Lung microvascular endothelial cell (primary cell): ENCODE results near the gene PARP16. TPM values are rescaled to one million over a fixed set of nuclear protein-coding genes. Genes with fewer than 3 reads are reported as not detected.

Experiments
- DNase-seq, 2 donors: peaks; one replicate each; pipeline versions ENCODE4 v3.0.0 to v3.0.0-alpha.2; 2010; ENCODE audit warnings: low read depth in 2 of 2
- total RNA-seq: library from RNA; depleted of rRNA; stranded (reverse); fragments of >200 nt; gene quantifications from 2 replicates; pipeline ENCODE4 v1.2.1, GENCODE V29; 2014

PARP16 gene
- total RNA-seq, 1 donor from 2014 or later = 2.2 TPM

DNA sequence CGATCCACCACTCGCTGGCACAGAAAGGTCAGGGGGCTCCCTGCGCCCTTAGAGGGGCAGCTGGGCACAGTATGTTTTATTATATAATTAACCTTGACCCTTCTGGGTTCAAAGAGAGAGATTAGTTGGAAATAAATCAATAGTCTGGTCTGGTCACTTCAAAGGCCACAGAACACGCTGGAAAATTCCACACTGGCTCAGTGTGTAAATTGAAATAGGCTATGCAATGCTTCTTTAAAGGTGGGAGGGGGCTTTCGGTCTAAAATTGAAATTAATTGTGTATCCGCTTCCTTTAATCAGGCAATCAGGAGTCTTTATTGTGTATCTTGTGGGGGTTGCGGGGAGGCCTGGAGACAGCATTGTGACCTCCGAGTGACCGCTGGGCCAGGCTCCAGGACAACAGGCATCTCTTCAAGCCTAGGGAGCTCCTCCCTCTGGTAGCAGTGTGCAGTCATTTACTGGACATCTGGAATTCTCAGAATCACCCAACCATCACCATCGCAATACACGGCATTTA lies 25.8 kb upstream of the PARP16 start:
- no peak for DNase-seq

DNA sequence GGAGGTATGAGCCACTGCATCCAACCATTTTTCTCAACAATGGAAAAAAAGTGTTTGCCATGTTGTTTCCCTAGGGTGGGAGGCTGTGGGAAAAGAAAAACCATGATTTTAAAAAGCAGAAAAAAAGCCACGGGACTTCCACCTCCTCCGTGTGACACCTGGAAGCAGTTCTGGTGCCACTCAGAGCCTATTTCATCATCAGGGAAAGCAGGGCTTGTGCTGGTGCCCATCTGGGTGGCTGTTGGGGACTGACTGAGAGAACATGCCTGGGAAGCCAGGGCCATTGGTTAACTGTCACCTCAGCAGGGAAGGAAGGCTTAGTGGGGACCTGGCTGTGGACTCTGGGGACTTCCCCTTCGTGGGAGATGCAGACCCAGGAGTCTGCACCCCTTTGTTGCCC lies 25.1 kb upstream of the PARP16 start:
- DNase-seq = no peak

DNA sequence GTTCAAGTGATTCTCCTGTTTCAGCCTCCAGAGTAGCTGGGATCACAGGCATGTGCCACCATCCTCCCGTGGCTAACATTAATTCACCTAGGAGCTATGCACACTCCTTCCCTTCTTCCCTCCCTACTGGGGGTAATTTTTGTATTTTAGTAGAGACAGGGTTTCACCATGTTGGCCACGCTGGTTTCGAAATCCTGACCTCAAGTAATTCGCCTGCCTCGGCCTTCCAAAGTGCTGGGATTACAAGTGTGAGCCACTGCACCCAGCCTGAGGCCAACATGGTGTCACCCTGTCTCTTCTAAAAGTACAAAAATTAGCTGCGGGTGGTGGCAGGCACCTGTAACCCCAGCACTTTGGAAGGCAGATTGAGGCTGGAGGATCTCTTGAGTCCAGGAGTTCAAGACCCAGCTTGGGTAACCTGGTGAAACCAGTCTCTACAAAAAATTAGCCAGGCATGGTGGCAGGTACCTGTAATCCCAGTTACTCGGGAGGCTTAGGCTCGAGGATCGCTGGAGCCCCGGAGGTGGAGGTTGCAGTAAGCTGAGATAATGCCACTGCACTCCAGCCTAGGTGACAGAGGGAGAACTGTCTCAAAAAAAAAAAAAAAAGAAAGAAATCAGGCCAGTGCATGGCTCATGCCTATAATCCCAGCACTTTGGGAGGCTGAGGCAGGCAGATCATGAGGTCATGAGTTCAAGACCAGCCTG lies 23.9 kb upstream of the PARP16 start:
- no peak for DNase-seq

DNA sequence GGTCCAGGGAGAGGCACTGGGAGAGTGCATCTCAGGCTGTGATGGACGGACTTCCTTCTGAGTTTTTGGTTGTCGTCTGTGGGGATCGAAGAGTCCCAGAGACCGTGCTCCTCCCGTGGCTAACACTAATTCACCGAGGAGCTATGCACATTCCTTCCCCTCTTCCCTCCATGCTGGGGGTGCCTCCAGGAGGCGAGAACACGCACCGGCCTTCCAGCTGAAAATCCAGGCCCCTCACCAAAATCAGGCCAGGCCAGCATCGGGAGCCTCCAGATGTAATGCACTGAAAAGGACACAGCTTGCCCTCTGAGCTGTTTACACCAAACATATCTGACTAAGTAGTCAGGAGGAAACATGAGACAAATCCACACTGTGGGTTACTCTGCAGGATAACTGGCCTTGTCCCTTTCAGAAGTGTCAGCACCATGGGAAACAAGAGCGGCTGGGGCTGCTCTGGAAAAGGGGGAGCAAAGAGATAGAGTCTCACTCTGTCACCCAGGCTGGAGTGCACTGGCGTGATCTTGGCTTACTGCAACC lies 23.3 kb upstream of the PARP16 start:
- no peak for DNase-seq

DNA sequence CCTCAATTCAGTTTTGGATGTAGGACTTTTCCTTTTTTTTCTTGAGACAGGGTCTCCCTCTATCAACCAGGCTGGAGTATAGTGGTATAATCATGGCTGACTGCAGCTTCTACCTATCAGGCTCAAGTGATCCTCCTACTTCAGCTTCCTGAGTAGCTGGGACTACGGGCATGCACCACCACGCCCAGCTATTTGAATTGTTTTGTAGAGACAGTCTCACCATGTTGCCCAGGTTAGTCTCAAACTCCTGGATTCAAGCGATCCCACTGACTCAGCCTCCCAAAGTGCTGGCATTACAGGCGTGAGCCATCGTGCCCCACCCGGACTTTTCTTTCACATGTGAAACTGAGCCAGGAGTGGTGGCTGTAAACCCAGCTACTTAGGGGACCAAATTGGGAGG lies 21.3 kb upstream of the PARP16 start:
- no peak for DNase-seq

DNA sequence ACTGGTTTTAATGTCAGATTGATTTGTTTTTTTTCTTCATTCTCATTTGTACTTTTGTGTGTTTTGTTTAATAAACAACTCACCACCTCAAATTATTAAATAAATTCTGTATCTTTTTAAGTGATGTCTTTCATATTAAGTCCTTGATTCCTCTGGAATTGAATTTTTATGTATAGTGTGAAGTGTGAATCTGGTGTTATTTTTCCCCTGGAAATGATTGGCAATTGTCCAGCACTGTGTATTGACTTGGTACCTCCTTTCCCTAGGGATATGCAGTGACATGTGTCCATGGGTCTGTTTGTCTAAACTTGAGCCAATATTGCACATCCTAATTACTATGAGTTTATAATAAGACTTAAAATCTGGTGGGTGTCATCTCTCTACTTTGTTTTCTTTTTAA lies 19.9 kb upstream of the PARP16 start:
- DNase-seq = no peak

DNA sequence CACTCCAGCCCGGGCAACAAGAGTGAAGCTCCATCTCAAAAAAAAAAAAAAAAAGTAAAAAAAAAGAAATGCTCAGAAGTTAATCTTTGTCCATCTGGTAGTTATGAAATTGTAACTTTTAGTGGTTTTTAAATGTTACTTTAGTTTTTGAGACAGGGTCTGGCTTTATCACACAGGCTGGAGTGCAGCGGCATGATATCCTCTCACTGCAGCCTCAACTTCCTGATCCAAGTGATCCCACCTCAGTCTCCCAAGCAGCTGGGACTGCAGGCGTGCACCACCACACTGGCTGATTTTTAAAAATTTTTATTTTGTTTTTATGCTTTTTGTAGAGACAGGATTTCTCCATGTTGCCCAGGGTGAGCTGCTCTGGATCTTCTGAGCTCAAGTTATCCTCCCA lies 19.1 kb upstream of the PARP16 start:
- DNase-seq = no peak

DNA sequence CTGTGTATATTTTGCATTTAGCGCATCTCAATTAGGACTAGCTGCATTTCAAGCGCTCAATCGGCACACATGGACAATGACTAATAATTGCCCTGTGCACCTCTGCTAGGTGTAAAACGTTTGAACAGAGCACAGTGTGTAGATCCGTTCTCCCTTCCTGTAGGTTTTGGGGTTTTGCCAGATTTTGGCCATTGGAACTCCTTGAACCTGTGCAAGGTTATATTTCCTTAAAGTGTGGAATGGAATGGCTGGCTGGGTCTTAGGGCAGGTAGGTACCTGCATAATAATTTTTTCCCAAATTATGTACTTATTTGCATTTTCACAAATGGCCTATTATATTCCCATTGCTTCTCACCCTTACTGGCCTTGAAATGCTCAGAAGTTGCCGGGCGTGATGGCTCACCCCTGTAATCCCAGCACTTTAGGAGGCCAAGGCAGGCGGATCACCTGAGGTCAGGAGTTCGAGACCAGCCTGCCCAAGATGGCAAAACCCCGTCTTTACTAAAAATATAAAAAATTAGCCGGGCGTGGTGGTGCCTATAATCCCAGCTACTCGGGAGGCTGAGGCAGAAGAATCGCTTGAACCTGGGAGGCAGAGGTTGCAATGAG lies 18.6 kb upstream of the PARP16 start:
- no peak for DNase-seq

DNA sequence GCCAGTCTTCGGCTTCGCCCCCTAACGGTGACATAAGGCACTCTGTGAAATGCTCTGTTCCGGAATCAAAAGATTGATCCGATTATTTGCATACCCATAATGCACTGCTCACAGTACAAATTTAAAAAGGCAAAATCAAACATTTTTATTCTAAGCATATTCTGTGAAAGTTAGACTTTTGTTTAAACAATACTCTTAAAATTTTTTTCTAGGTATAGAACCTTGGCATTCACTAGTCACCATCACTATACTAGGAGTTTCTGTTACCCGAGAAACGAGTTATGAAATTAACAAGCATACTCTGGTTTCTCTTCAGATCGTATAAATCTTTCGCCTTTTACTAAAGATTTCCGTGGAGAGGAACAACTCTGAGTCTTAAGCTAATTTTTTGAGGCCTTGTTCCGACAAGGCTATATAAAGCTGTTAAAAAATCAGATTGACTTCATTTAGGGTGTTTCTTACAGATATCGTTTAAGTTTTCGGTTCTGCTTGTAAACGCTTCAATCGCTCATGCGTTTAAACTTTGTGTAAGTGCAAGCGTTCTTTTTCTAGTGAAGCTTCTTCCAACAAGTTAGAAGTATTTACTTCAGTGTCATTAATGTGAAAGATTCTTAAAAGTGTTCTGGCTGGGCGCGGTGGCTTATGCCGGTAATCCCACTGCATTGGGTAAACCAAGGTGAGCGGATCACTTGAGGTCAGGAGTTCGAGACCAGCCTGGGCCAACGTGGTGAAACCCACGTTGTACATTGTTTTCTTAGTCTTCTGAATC lies 17.9 kb upstream of the PARP16 start, which contains the start of gene RNU5B-1:
Gene RNU5B-1 (plus strand): TSS at position 297 of the 769 bp plus-strand sequence.
- peak; percentile 93 for DNase-seq

DNA sequence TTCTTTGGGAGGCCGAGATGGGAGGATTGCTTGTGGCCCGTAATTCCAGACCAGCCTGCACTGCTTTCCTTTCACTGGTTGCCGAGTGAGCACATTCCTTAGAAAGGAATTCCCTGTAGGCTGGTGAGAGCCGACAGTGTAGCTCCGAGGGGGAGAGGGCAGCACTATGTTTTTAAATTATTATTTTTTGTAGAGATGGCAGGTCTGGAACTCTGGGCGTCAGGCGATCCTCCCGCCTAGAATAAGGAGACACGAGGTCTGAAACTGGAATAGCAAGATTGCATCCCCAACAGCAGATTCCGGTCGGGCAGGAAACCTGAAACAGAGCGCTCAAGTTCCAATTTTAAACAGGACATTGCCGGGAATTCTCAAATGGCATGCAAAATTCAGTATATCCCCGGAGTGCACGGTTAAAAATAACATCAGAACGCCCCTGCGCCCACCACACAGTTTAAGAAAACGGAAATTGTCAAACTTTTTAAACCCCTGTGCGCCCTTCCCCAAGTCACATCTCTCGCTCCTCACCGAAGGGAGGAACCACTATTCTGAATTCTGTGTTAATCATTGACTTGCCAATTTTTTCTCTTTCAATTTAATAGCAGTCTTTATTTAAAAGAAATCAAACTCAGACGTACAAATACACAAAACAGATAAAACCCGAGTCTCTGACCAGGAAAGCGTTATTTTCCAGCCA lies 17.2 kb upstream of the PARP16 start:
- peak; percentile 46 to 47 for DNase-seq

DNA sequence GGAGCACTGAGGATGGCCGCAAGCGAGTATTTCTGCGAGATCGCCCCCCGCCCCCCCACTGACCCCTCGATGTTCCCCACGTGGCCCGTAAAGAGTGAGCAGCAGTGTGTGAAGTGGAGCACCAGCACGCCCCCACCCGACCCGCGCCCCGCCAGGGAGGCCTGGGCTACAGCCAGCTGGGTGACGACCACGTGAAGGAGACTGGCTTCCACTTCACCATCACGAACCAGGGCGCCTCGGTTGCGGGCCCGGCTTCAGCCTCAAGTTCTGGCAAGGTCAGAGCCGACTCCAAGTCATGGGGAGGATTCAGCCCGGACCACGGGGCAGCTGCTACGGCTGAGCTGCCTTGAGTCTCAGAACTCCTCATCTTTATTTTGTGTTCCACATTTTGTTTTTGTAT lies 15.4 kb upstream of the PARP16 start:
- DNase-seq = no peak

DNA sequence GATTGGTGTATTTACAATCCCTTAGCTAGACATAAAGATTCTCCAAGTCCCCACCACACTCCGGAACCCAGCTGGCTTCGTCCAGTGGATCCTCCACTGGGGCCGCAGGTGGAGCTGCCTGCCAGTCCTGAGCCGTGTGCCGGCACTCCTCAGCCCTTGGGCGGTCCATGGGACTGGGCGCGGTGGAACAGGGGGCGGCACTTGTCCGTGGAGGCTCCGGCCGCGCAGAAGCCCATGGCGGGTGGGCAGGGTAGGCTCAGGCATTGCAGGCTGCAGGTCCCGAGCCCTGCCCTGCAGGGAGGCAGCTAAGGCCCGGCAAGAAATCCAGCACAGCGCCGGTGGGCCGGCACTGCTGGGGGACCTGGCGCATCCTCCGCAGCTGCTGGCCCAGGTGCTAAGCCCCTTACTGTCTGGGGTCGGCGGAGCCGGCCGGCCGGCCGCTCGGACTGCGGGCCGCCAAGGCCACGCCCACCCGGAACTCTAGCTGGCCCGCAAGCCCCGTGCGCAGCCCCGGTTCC lies 14.3 kb upstream of the PARP16 start:
- DNase-seq = no peak

DNA sequence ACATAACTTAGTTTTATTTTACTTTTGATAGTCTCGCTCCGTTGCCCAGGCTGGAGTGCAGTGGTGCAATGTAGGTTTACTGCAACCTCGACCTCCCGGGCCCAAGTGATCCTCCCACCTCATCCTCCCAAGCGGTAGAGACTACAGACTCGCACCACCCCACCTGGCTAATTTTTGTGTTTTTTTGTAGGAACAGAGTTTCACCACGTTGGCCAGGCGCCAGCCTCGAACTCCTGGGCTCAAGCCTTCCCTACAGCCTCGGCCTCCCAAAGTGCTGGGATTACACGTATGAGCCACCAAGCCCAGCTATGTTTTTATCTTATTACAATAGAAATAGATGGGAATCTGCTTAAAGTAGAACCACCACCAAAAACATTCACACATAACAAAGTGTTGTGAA lies 12.0 kb upstream of the PARP16 start:
- DNase-seq = no peak

DNA sequence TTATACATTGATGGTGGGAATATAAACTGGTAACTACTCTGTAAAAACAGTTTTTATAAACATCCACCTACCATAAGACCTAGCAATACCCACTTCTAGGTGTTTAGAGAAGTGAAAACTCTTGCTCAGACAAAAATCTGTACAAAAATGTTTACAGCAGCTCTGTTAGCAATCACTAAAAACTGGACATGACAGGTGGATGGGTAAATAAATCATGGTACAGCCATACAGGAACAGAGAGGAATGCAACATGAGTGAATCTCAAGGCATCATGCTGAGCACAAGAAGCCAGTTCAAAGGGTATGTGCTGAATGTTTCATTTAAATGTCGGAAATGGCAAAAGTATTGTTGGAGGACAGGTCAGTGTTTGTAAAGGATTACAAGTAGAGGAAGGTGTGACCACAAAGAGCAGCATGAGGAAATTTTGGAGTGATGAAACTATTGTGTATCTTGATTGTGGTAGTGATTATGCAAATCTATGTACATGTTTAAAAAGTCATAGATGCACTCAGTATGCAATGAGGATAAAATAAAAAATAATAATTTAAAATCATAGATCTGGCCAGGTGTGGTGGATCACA lies 6.3 kb upstream of the PARP16 start:
- DNase-seq = no peak

DNA sequence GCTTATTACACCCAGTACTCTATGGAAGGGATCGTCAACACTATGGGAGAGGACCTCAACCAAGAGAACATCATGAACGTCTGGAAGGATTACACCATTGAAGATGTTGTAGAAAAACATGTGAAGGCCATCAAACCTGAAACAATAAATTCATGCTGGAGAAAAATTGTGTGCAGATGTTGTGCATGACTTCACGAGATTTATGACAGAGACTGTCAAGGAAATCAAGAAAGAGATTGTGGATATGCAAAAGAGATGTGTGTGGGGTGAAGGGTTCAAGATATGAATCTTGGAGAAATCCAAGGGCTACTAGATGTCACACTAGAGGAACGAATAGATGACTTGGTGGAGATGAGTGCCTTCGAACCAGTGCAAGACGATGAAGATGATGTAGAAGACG lies 3.5 kb upstream of the PARP16 start:
- DNase-seq = no peak

DNA sequence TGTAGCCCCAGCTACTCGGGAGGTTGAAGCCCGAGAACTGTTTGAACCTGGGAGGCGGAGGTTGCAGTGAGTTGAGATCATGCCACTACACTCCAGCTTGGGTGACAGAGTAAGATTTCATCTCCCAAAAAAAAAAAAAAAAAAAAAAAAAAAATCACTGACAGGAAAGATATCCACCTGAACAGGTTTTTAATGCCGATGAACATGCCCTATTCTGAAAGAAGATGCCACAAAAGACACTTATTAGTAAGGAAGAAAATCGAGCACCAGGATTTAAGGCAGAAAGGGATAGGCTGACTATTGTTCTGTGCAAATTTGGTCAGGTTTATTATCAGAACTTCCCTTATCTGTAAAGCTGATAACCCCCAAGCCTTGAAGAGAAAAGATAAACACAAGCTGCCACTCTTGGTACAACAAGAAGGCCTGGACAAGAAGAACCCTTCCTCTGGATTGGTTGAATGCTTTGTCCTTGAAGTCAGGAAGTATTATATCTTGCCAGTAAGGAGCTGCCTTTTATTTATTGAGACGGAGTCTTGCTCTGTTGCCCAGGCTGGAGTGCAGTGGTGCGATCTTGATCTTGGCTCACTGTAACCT lies 2.7 kb upstream of the PARP16 start:
- no peak for DNase-seq

DNA sequence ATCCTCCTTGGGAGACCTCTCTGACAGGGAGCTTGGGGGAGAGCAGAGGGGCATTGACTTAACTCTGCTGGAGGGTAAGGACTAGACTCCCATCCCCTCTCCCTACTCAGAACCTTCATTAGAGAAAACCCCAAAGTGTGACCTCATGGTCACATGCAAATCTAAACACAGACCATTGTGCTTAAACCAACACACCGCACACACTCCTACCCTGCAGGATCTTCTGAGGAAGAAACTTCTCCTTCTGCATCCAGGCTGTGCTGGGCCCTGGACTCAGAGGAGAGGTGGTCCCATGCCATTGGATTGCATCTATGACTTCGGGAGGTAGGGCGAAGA lies 805 bp upstream of the PARP16 start:
- peak in 1 of 2 donors; percentile 9 for DNase-seq

DNA sequence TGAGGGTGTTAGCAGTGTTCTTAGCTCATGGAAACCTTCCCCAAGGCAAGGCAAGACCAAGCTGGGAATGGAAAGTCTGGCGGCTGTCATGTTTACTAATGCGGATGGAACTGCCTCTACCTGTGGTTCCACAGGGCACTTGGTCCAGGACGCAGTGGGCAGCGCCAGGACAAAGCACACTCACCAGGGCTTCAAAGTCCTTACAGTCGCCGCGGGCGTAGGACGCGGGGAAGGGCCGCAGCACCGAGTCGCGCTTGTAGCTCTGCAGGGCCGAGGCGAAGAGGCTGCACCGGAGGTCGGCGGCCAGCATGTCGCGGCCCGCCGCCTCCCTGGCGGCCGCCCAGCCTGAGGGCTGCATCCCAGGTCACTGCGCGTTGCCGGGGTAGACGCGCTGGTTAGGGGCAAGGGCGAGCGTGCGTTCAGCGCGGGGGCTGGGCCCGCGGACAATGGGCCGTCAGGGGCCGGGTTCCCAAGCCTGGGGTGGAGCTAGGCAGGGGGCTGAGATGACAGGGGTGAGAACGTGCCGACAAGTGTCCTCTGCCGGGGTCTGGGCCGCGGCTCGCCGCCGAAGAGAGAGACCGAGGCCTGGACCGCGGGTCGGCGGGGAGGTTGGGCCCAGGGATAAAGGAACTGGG lies 497 bp downstream of the PARP16 start:
- DNase-seq = peak; percentile 30 to 46

DNA sequence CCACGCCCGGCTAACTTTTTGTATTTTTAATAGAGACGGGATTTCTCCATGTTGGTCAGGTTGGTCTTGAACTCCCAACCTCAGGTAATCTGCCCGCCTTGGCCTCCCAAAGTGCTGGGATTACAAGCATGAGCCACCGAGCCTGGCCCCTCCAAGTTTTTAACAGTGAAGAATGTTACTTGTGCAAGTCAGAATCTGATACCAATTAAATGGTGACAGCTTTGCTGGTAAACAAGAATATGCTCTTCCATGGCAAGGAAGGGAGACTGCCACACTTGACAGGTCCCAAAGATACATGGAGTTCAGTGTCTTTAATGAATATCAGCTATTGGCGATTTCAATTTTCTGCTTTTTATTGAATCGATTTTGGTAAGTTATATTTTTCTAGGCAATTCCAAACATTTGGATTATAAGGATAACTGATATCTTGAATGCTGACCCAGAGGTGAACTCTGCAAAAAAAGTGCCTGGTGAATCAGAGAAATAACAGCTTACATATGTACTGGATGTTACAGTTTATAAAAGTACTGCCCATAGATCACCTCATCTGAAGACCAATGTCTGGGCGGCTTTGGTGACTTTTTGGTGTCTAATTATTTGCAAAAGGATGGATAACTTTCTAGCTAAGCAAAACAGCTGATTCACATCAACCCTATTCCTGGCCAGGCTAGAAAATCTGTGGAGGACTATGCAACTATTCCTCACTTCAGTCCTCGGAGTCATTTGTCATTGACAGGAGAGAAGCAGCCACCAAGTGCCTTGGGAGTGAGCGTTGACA lies 1.2 kb downstream of the PARP16 start:
- DNase-seq = no peak
